ENCODE data around the gene CCDC54.
"Not testable (repeated sequence)": the region's sequence is repeated elsewhere in the genome, so short reads cannot be mapped to it uniquely, and the experiment has no call there.

CCDC54 gene

DNA sequence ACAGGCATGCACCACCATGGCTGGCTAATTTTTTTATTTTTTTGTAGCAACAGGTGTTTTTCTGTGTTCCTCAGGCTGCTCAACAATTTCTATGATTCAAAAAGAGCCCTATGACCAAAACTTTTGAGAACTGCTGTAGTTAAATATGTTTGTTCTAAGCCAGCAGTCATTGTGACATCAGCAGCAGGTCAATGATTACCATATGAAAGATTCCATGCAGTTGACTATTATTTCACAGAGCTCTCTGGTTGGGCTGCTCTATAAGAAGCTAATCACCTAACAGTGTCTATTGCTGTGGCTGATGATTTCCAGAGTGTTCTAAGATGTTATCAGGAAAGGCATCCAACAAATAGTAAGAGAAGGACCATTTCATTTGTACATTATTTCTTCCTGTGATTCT is at the start of gene CCDC54:
Gene CCDC54, plus strand, starts transcription at position 289 of the 400 bp plus-strand sequence. CDS start 149 bp downstream, outside the sequence.
- Histone ChIP-seq H3K27ac (no peak within 1 kb of the TSS), H3K4me3 (no peak within 1 kb of the TSS)

- Histone ChIP-seq H3K4me3 (no peak overlapping the region), H3K27ac (no peak overlapping the region)
Observed at GRCh38 chr3:107328069-107328468, 49.2 kb upstream of the CCDC54 start.

DNA sequence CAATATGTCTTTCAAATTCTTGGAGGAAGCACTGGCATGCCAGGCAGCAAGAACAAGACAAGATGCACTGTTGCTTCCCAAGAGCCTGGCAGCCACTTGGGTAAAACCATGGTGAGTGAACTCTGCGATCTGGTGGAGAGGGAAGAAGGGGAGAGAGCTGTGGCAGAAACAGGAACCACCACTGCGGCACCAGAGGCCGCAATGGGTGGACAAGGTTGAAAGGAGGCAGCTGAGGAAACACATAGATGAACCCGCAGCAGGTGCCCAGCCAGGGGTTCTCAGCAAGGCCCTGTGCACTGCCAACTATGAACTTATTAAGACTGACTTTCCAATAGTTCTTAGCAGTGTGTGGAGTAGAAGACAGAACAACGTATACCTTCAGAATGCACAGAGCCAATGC is 48.2 kb upstream of the CCDC54 start:
- no peak overlapping the region for H3K27ac ChIP-seq

GRCh38 chr3:107339690-107340089 is 37.5 kb upstream of the CCDC54 start:
- H3K27ac ChIP-seq, H3K4me3 ChIP-seq: not testable (repeated sequence)

More for the DNA sequence above, 48.2 kb upstream of the CCDC54 start:
- no peak overlapping the region for H3K4me3 ChIP-seq

DNA sequence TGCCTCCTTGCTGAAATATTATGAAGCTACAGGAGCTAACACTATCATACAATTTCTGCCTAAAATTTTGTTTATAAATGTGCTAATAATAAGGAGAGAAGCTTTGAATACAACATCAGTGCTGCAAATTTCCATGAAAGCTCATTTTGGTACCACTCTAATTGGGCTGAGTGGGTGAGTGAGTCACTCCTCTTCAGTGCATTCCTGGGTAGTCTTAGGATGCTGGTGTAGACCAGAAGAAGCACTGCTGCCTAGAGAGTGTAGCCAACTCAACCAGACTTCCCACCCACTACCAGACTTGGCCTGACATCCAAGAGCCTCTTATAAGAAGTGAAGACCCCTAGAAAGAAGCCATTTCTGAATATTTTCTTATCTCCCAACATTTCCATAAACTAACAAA is 32.5 kb upstream of the CCDC54 start:
- no peak overlapping the region for H3K4me3 ChIP-seq

DNA sequence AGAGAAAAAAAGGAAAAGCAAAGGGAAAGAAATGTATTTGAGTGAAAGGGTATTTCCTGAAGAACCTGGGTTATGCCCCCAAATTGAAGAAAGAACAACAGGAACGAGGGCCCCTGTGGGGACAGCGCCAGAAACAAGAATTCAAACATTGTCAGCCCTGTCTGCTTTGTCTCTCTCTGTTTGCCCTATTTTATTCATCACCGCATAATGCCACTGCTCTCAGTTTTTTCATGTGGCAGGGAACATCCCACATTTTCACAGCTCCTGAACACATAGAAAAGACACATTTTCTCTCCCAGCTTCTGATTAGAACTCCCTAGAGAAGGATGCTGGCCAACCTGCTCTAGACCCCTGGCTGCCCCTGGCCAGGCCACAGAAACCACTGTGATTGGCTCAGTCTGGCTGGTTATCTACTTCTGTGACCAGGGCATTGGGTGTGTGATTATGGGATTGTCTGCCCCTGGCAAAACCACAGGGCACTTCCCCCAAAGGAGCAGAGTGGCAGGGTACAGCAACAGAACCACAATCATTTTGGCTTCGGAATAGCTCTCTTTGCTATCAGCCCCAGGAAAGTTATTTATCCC is 31.3 kb upstream of the CCDC54 start:
- H3K27ac ChIP-seq: no peak overlapping the region

More for the DNA sequence above, 32.5 kb upstream of the CCDC54 start:
- H3K27ac ChIP-seq: no peak overlapping the region

GRCh38 chr3:107346564-107346963 is 30.7 kb upstream of the CCDC54 start:
- Histone ChIP-seq H3K4me3 (no peak overlapping the region), H3K27ac (no peak overlapping the region)

More for the DNA sequence above, 31.3 kb upstream of the CCDC54 start:
- H3K4me3 ChIP-seq: no peak overlapping the region

GRCh38 chr3:107347751-107348150 is 29.5 kb upstream of the CCDC54 start:
- Histone ChIP-seq H3K4me3 (no peak overlapping the region), H3K27ac (no peak overlapping the region)

GRCh38 chr3:107356706-107357105 is 20.5 kb upstream of the CCDC54 start:
- H3K27ac ChIP-seq: no peak overlapping the region
- H3K4me3 ChIP-seq: no peak overlapping the region

DNA sequence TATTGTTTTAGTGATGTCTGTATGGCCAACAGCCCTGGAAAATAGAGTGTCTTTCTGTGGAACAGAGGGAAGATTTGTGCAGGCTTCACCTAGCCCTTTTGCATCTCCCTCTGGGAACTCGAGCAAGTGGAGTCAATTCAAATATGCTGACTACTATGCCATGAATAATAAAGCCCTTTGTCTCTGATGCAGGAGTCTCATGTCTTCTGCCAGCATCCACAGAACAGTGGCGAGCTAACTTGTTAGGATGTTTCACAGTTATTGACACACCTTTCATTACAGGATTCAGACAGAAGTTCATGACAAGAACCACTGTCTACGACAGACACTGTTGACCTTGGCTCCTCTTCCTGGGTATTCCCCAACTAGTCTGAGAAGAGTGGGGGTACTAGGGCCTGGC is 15.6 kb upstream of the CCDC54 start:
- Histone ChIP-seq H3K4me3 (no peak overlapping the region), H3K27ac (no peak overlapping the region)

GRCh38 chr3:107365051-107365450 is 12.2 kb upstream of the CCDC54 start:
- Histone ChIP-seq H3K4me3 (no peak overlapping the region), H3K27ac (no peak overlapping the region)

- Histone ChIP-seq H3K27ac (no peak overlapping the region), H3K4me3 (no peak overlapping the region)
Observed at GRCh38 chr3:107366766-107367165, 10.5 kb upstream of the CCDC54 start.

DNA sequence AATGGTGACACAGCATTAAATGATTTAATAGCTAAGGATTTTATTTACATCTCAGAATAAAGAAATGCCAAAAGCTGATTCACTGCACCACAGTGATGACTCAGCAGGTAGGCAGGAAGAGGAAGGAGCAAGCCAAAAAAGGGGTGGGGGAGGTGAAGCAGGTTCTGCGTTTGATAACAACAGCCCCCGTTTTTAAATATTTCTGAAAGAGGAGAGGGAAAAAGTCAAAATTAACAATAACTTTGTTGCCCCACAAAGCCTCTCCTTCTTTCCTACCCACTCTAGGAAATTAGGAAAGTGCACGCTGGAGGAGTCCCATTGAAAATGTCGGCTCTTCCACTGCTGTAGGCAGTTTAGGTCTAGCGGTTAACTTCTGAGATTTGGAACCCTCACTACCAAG is 9.9 kb upstream of the CCDC54 start:
- no peak overlapping the region for H3K4me3 ChIP-seq
- no peak overlapping the region for H3K27ac ChIP-seq

DNA sequence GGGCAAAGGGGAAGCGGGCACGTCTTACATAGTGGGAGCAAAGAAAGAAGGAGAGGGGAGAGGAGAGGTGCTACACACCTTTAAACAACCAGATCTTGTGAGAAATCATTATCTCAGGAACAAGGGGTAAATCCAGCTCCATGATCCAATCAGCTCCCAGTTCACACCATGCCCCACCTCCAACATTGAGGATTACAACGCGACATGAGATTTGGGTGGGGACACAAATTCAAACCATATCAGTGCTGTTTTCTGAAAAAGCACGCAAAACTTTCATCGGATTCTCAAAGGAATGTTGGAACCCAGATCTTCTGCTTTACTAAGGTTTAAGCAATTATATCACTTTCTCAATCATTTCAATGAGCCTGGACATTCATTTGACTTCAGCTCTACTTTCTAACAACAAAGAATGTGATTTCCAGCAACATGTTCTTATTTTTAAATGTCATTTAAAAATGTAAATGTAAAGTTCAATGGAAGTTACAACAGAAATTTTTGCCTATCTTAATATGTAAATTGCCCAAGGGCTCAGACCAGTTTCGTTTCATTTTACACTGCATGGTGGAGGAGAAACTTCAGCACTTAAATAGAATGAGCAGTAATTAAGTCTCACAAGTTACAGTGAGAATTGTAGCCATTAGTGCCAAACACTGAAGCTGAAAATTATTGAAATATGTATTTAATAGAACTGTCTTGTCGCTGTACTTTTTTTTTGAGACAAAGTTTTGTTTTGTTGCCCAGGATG is 8.4 kb upstream of the CCDC54 start:
- H3K4me3 ChIP-seq: no peak overlapping the region
- no peak overlapping the region for H3K27ac ChIP-seq

DNA sequence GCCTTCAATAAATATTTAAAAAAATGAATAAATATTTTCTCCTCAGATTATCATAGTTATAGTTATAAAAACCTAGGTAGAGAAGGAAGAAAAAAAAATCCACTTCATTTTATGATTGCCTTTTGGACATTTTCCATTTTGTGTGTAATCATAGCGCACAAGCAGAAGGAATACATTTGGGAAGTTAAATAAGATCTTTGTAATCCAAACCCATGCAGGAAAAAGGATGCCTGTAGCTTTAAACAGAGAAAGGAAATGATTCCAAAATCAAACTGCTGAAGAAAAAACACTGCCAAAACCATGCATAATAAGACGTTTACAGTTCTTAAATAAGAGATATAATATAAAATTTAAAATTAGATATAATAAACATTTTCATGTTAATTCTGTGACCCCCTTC is 7.4 kb upstream of the CCDC54 start:
- Histone ChIP-seq H3K27ac (no peak overlapping the region), H3K4me3 (no peak overlapping the region)

DNA sequence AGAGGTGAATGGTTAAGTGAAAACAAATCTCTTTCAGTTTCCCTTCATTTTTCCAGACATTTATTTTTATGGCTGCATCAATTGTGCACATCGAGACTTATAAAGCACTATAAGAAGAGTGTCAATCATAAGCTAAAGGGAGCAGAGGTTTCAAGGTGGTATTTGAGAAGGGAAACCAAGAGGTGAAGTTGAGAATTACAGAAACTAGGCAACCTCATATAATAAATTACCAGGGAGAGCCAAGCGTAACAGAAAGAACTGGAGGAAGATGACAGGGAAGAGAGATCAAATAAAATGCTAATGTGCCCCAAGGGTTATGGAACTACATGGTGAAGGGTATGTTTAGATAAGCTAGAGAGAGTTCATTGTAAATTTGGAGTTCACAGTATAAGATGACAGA is 6.3 kb upstream of the CCDC54 start:
- no peak overlapping the region for H3K27ac ChIP-seq

GRCh38 chr3:107372506-107372905 is 4.7 kb upstream of the CCDC54 start:
- H3K4me3 ChIP-seq: no peak overlapping the region

More for the DNA sequence above, 6.3 kb upstream of the CCDC54 start:
- no peak overlapping the region for H3K4me3 ChIP-seq

GRCh38 chr3:107373896-107374295 is 3.3 kb upstream of the CCDC54 start:
- Histone ChIP-seq H3K27ac (no peak overlapping the region), H3K4me3 (no peak overlapping the region)

More at GRCh38 chr3:107372506-107372905, 4.7 kb upstream of the CCDC54 start:
- H3K27ac ChIP-seq: no peak overlapping the region

DNA sequence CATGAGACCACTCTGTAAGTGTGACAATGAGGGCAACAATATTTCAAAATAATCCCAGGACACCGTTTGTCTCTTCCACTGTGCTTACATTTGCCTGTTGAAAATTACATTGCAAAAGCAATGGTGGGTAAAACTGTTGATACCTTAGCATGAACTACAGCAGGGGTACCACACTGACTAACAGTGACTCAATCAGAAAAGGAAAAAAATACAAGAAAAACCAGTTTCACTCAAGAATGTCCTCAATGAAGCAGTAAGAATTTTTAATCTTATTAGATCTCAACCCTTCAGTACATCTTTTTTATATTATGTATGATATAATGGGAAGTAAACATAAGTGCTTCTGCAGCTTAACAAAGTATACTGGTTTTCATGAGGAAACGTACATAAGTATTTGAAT is 1.6 kb upstream of the CCDC54 start:
- H3K27ac ChIP-seq: no peak overlapping the region
- no peak overlapping the region for H3K4me3 ChIP-seq

DNA sequence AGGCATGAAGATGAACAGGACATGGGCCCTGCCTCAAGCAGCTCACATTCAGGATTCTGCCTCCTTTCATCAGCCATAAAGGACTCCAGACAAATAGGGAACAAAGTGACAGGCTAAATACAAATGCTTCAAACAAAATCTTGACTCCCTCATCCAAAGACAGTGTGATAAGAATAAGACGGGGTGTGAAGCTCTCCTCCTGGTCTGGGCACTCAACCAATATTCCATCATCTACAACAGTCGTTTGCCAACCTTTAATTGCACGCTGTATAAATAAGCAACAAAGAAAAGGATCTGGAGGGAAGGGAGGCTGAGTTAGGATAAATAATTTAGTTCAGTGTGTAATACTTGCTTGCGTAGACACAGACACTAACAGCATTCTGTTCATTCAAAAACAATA is 5.4 kb downstream of the CCDC54 start:
- Histone ChIP-seq H3K4me3 (no peak overlapping the region), H3K27ac (no peak overlapping the region)

GRCh38 chr3:107384428-107384827 is 7.2 kb downstream of the CCDC54 start:
- no peak overlapping the region for H3K27ac ChIP-seq
- H3K4me3 ChIP-seq: no peak overlapping the region

GRCh38 chr3:107384907-107385306 is 7.7 kb downstream of the CCDC54 start:
- Histone ChIP-seq H3K4me3 (no peak overlapping the region), H3K27ac (no peak overlapping the region)

All from skin epidermis (tissue), 12 donors.